Mesodermal cell (in vitro differentiated cells): Measurements from ENCODE around the gene SLC12A3.

Experiments used
- H3K27ac ChIP-seq: 2 replicates; pipeline ENCODE4 v1.7.0; 2013; ENCODE audit warnings: mild to moderate bottlenecking, low read depth, low read length, moderate library complexity; ENCODE audit not compliant: severe bottlenecking
- H3K36me3 ChIP-seq: 2 replicates; pipeline ENCODE4 v1.7.1; 2013; ENCODE audit warnings: mild to moderate bottlenecking, low read length, moderate library complexity; ENCODE audit not compliant: control insufficient read depth, insufficient read depth
- H3K4me1 ChIP-seq: one replicate; pipeline ENCODE4 v1.7.1; 2013; ENCODE audit warnings: mild to moderate bottlenecking, low read length; ENCODE audit not compliant: insufficient read depth, control insufficient read depth, poor library complexity, severe bottlenecking
- H3K4me3 ChIP-seq: 2 replicates; pipeline ENCODE4 v1.7.0; 2013; ENCODE audit warnings: low read length, control low read depth, mild to moderate bottlenecking; ENCODE audit not compliant: insufficient read depth, poor library complexity, severe bottlenecking; ENCODE audit errors: extremely low read depth
- H3K9me3 ChIP-seq: 2 replicates; pipeline ENCODE4 v1.7.1; 2013; ENCODE audit warnings: mild to moderate bottlenecking, low read length, moderate library complexity; ENCODE audit not compliant: control insufficient read depth
- WGBS, 2 experiments: methylation state at CpG; one replicate each; pipeline ENCODE4 v1.1.5; 2013; ENCODE audit warnings: missing lambda C conversion rate in 2 of 2; ENCODE audit not compliant: insufficient coverage in 2 of 2; 5-methylcytosine and 5-hydroxymethylcytosine counted together

SLC12A3 gene

DNA sequence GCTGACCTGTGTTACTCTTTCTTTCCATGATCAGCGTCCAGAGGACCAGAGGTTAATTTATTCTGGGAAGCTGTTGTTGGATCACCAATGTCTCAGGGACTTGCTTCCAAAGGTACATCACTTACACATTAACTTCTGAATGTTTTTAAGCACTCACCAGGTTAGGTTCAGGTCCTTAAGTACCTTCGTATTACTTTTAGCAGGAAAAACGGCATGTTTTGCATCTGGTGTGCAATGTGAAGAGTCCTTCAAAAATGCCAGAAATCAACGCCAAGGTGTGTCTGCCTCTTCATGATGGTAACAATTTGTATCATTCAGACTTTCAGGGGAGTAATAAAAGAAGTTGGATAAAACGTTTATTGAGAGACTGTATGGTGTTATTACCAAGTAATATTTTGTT, 70.2 kb downstream of the SLC12A3 start:
- Histone ChIP-seq H3K27ac (no peak overlapping the region), H3K9me3 (no peaks in the 10 kb centered on the region), H3K4me1 (no peaks in the 10 kb centered on the region), H3K4me3 (no peak overlapping the region), H3K36me3 (peaks cover 64% of the 10 kb centered on the region)
- 89 to 97% methylated on average over 3 to 4 of the region's 5 CpGs for WGBS, 2 experiments

DNA sequence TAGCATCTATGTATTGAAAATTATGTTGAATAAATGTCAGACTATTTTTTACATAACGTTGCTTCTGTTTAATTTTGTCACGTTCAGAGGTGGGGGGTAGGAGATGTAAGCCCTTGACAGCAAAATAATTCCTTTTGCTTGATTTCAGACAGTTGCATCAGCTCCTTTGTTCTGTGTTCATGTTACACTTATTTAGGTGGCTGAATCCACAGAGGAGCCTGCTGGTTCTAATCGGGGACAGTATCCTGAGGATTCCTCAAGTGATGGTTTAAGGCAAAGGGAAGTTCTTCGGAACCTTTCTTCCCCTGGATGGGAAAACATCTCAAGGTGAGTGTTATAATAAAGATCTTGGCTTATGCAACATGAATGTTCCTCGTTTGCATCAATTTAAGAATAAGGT, 71.5 kb downstream of the SLC12A3 start:
- Histone ChIP-seq H3K36me3 (peaks cover 77% of the 10 kb centered on the region), H3K27ac (no peak overlapping the region), H3K9me3 (no peaks in the 10 kb centered on the region), H3K4me1 (no peaks in the 10 kb centered on the region), H3K4me3 (no peak overlapping the region)
- 93 to 100% methylated on average over 2 to 4 of the region's 5 CpGs for WGBS, 2 experiments

DNA sequence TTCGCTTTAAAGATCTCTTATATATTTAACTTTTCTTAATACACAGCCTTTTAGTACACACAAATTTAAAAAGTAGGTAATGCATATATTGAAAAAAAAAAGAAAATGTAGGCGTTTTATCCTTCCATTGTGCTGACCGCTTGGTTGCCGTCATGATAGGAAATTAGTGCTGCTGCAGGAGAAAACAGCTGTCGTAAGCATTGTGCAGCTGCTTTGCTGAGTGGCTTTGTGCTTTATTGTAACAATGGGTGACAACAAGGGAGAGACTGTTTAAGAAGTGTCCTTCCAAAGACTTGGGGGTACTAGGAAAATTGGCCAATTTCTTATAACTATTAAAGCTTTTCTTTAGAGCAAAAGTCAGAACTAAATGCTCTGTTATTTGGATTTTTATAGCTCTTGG, 71.9 kb downstream of the SLC12A3 start:
- Histone ChIP-seq H3K27ac (no peak overlapping the region), H3K9me3 (no peaks in the 10 kb centered on the region), H3K4me3 (no peak overlapping the region), H3K36me3 (peaks cover 81% of the 10 kb centered on the region), H3K4me1 (no peaks in the 10 kb centered on the region)
- 93 to 99% methylated on average over 4 of the region's 5 CpGs for WGBS, 2 experiments

DNA sequence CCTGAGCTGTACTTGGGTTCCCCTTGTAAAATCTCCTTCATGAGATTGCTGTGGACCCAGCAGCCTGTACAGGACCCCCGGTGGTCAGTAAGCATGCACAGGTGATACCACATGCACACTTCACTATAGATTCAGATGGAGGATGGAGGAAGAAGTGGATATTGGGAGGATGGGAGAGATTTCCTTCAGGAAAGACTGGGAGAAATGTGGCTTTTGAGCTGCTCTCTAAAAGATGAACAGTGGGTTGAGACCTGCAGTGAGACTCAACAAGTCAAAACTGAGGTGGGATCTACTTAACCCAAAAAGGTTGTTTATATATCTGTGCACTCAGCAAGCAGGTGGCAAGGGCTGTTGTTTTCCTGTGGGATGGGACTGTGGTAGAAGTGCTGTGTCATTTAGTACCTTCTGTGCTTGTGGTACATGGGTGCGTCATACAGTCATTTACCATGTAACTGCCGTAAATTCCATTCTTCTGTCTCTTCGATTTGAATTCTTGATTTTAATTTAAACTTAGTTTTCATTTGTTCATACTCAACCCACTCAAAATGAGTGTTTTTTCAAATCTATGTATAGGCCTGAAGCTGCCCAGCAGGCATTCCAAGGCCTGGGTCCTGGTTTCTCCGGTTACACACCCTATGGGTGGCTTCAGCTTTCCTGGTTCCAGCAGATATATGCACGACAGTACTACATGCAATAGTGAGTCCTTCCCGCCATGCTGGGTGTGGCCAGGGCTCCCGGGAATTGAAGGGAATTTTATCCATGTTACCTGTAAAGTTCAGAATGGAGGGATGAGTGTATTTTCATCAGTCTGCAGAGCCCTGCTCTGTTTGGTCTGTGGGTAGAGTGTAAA, 73.9 kb downstream of the SLC12A3 start:
- Histone ChIP-seq H3K36me3 (peaks cover 96% of the 10 kb centered on the region), H3K4me1 (no peaks in the 10 kb centered on the region), H3K27ac (no peak overlapping the region), H3K9me3 (no peaks in the 10 kb centered on the region), H3K4me3 (no peak overlapping the region)
- WGBS, 2 experiments, result 88 to 99% methylated on average over 4 to 6 of the region's 8 CpGs

GRCh38 chr16:56939801-56940200, 74.8 kb downstream of the SLC12A3 start:
- Histone ChIP-seq H3K36me3 (peaks cover 97% of the 10 kb centered on the region), H3K9me3 (no peaks in the 10 kb centered on the region), H3K4me1 (no peaks in the 10 kb centered on the region), H3K4me3 (no peak overlapping the region), H3K27ac (no peak overlapping the region)
- 96 to 100% methylated on average over 2 to 4 of the region's 4 CpGs for WGBS, 2 experiments

DNA sequence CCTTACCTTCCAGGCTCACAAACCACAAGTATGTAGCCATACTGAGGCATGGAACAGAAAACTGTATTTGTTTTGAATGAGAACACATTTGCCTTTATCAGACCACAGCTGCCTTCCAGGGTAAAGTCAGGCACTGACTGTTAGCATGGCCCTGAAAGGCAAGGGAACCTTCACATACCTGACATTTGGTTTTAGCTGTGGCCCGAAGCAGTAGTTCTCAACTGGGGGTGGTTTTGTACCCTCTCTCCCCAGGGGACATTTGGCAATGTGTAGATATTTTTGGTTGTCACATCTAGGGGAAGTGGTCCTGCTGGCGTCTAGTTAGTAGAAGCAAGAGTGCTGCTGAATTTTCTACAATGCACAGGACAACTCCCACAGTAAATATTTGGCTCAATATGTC, 76.1 kb downstream of the SLC12A3 start:
- Histone ChIP-seq H3K36me3 (peaks cover 96% of the 10 kb centered on the region), H3K4me1 (no peaks in the 10 kb centered on the region), H3K4me3 (no peak overlapping the region), H3K9me3 (no peaks in the 10 kb centered on the region), H3K27ac (no peak overlapping the region)
- 100% methylated on average over 1 of the region's 2 CpGs; no CpG with 5 or more reads in 1 of the 2 experiments for WGBS, 2 experiments

- 93 to 94% methylated on average over 5 to 8 of the region's 9 CpGs for WGBS, 2 experiments
- Histone ChIP-seq H3K27ac (no peak overlapping the region), H3K4me1 (no peaks in the 10 kb centered on the region), H3K4me3 (no peak overlapping the region), H3K9me3 (no peaks in the 10 kb centered on the region), H3K36me3 (peaks cover 96% of the 10 kb centered on the region)
Observed at GRCh38 chr16:56941856-56942331, 76.9 kb downstream of the SLC12A3 start.

DNA sequence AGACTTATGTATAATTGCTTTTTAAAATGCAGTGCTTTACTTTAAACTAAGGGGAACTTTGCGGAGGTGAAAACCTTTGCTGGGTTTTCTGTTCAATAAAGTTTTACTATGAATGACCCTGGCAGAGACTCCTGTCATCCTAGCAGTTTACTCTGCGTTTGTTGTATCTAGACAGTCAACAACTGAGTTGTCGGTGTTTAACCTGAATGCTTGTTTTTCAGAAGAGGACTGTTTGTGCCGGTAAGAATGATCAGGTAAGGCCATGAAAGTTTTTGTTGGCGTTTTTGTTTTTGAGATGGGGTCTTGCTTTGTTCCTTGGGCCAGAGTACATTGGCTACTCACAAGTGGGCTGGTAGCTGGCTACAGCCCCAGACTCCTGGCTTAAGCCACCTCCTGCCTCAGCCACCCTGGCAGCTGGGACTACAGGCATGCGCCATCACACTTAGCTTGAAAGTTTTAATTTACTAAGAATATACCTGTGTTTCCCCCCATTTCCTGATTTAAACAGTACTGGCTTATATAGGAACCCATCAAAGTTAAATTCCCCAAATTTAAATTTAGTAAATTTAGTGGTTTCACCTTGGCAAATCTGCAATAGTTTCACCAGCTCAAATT, 78.9 kb downstream of the SLC12A3 start:
- no peaks in the 10 kb centered on the region for H3K9me3 ChIP-seq
- no peak overlapping the region for H3K27ac ChIP-seq
- no peak overlapping the region for H3K4me3 ChIP-seq
- peaks cover 78% of the 10 kb centered on the region for H3K36me3 ChIP-seq
- no peaks in the 10 kb centered on the region for H3K4me1 ChIP-seq
- 98% methylated on average over 4 of the region's 6 CpGs for WGBS, 2 experiments

DNA sequence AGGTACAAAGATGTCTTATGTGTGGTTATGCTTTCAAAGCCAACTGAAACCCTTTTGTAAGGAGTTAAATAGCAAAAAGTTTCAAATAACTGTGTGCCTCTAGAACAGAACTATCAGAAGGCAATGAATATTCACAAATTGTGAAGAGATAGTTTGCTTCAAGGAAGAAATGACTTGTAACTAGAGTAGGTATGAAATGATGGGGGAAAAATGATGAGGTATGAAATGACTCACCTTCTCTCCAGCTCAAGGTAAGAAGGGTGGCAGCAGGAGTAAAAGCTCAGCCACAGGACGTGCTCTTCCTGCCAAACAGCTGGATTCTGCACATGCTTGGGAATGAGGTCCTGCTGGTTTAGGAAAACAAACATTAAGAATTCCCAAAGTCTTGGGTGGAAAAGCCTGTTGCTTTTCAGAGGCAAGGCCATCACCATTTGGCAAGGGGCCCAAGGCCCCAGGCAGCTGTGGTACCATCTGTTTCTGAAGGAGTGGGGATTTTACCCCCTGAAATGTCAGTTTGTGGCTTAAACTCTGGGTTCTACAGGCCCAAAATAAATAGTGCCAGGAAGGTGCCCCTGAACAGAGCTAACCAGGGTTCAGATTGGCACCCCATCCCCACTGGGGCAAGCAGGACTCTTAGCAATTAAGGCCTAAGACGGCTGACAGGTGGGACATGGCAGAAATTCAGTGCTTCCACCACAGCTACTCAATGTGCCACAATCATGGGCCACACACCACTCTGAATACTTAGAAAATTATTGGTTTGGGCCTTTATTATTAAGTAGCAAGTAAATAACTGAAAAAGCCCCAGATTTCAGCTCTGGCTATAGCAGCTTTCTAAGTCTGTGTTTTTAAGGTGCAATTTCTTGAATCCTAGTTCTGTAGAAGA, 80.2 kb downstream of the SLC12A3 start:
- WGBS, 2 experiments, result 67 to 100% methylated on average over 1 of the region's 2 CpGs
- Histone ChIP-seq H3K27ac (no peak overlapping the region), H3K4me1 (no peaks in the 10 kb centered on the region), H3K4me3 (no peak overlapping the region), H3K36me3 (peaks cover 65% of the 10 kb centered on the region), H3K9me3 (no peaks in the 10 kb centered on the region)

GRCh38 chr16:56945847-56946527, 81.0 kb downstream of the SLC12A3 start:
- 93 to 97% methylated on average over 5 to 8 of the region's 12 CpGs for WGBS, 2 experiments
- no peak overlapping the region for H3K27ac ChIP-seq
- no peaks in the 10 kb centered on the region for H3K4me1 ChIP-seq
- no peak overlapping the region for H3K4me3 ChIP-seq
- H3K9me3 ChIP-seq, result no peaks in the 10 kb centered on the region
- H3K36me3 ChIP-seq, result peaks cover 57% of the 10 kb centered on the region
